H1 (cell line): Measurements from ENCODE around the gene CADM1. TPM values are rescaled to one million over a fixed set of nuclear protein-coding genes. Genes with fewer than 3 reads are reported as not detected.

Source experiments
- CTCF ChIA-PET: fragments of 300-600 bp; sonication (Branson Sonifier 250); formaldehyde crosslinking; loops from one replicate; lab custom pipeline; 2021; ENCODE audit not compliant: partially characterized antibody; lab: Charles Lee
- POLR2A ChIA-PET: fragments of 300-600 bp; sonication (Branson Sonifier 250); formaldehyde crosslinking; loops from one replicate; lab custom pipeline; 2021; ENCODE audit warnings: inconsistent platforms; ENCODE audit not compliant: partially characterized antibody; lab: Charles Lee
- DNase-seq, 2 experiments: peaks; one replicate each; pipeline versions ENCODE4 v3.0.0 to v3.0.0-alpha.2; 2010 to 2022; ENCODE audit warnings: low spot score in 2 of 2, low read depth in 1 of 2, mixed read lengths in 1 of 2
- FAIRE-seq: peaks from 2 replicates; lab custom pipeline; 2011; peaks lifted over from hg19 to GRCh38; lab: Jason Lieb, UNC
- H2AFZ ChIP-seq: 2 replicates; pipeline ENCODE4 v1.8.1; 2012; ENCODE audit warnings: low read length, inconsistent platforms
- H2AK5ac ChIP-seq: 2 replicates; pipeline ENCODE4 v1.6.1; 2013; ENCODE audit warnings: low read depth, low read length
- H2BK120ac ChIP-seq: replicated peaks from 2 replicates; pipeline ENCODE3; 2013; ENCODE audit warnings: low read depth, low read length, inconsistent platforms
- H2BK12ac ChIP-seq: 2 replicates; pipeline ENCODE4 v1.6.1; 2013; ENCODE audit warnings: low read depth, low read length
- H2BK15ac ChIP-seq: 2 replicates; pipeline ENCODE4 v1.6.1; 2013; ENCODE audit warnings: low read length
- H2BK20ac ChIP-seq: 2 replicates; pipeline ENCODE4 v1.6.1; 2013; ENCODE audit warnings: low read length
- H2BK5ac ChIP-seq: 2 replicates; pipeline ENCODE4 v1.6.1; 2013; ENCODE audit warnings: low read depth, low read length
- H3K14ac ChIP-seq: 2 replicates; pipeline ENCODE4 v1.6.1; 2013; ENCODE audit warnings: inconsistent platforms; ENCODE audit not compliant: insufficient read length
- H3K18ac ChIP-seq: 2 replicates; pipeline ENCODE4 v1.6.1; 2013; ENCODE audit warnings: low read length; ENCODE audit errors: extremely low read depth
- H3K23ac ChIP-seq: 2 replicates; pipeline ENCODE4 v1.6.1; 2013; ENCODE audit warnings: inconsistent platforms; ENCODE audit not compliant: insufficient read length
- H3K23me2 ChIP-seq: 2 replicates; pipeline ENCODE4 v1.6.1; 2013; ENCODE audit warnings: low read depth, low read length
- H3K27ac ChIP-seq: 2 replicates; pipeline ENCODE4 v1.6.1; 2011; ENCODE audit warnings: low read depth, low read length, inconsistent platforms
- H3K27me3 ChIP-seq, 4 experiments: replicated peaks in 1 of 4; 1 replicate in 1 of 4; 2 replicates in 3 of 4; pipeline versions ENCODE4 v1.6.1 to v1.8.1; 2011 to 2013; ENCODE audit warnings: low read length in 3 of 4, mild to moderate bottlenecking in 3 of 4, inconsistent platforms in 2 of 4, mixed read lengths in 2 of 4, moderate library complexity in 1 of 4; ENCODE audit not compliant: control insufficient read depth in 3 of 4, insufficient read depth in 3 of 4; ENCODE audit errors: extremely low read depth in 1 of 4
- H3K36me3 ChIP-seq, 4 experiments: 2 replicates each; pipeline versions ENCODE4 v1.6.1 to v1.8.1; 2011 to 2013; ENCODE audit warnings: mild to moderate bottlenecking in 4 of 4, low read length in 3 of 4, moderate library complexity in 2 of 4, control low read depth in 1 of 4, inconsistent platforms in 1 of 4; ENCODE audit not compliant: insufficient read depth in 4 of 4, control insufficient read depth in 2 of 4
- H3K4ac ChIP-seq: replicated peaks from 2 replicates; pipeline ENCODE3; 2013; ENCODE audit warnings: low read length, low read depth, mixed read lengths, inconsistent platforms; ENCODE audit not compliant: insufficient read length
- H3K4me1 ChIP-seq, 4 experiments: replicated peaks in 1 of 4; 1 replicate in 1 of 4; 2 replicates in 3 of 4; pipeline versions ENCODE4 v1.6.1 to v1.8.1; 2011 to 2013; ENCODE audit warnings: low read length in 3 of 4, inconsistent platforms in 2 of 4, mixed read lengths in 1 of 4; ENCODE audit not compliant: insufficient read depth in 4 of 4, control insufficient read depth in 3 of 4
- H3K4me2 ChIP-seq, 2 experiments: 2 replicates each; pipeline versions ENCODE4 v1.6.1 to v1.8.1; 2011 to 2013; ENCODE audit warnings: low read depth in 2 of 2, low read length in 2 of 2, control low read depth in 1 of 2, inconsistent platforms in 1 of 2, mild to moderate bottlenecking in 1 of 2; ENCODE audit not compliant: insufficient read depth in 1 of 2
- H3K4me3 ChIP-seq, 4 experiments: fragments of 200-600, 300-600 bp in 1 of 4; sonication (generic), shearing (Covaris generic), sonication (Bioruptor Twin) in 1 of 4; 2 replicates each; pipeline versions ENCODE4 v1.5.1 to v1.8.1; 2011 to 2016; ENCODE audit warnings: low read length in 4 of 4, low read depth in 3 of 4, control low read depth in 2 of 4, inconsistent platforms in 2 of 4, mild to moderate bottlenecking in 2 of 4, mixed read lengths in 1 of 4, moderate library complexity in 1 of 4; ENCODE audit not compliant: insufficient read depth in 2 of 4; ENCODE audit errors: extremely low read depth in 1 of 4
- H3K56ac ChIP-seq: replicated peaks from 2 replicates; pipeline ENCODE3; 2013; ENCODE audit warnings: low read depth, mild to moderate bottlenecking, mixed read lengths, low read length, inconsistent platforms; ENCODE audit not compliant: insufficient read length
- H3K79me1 ChIP-seq: 2 replicates; pipeline ENCODE4 v1.6.1; 2013; ENCODE audit warnings: low read depth, low read length, control low read depth
- H3K79me2 ChIP-seq, 2 experiments: 2 replicates each; pipeline versions ENCODE4 v1.6.1 to v1.8.1; 2012 to 2013; ENCODE audit warnings: low read length in 2 of 2, mild to moderate bottlenecking in 2 of 2, inconsistent platforms in 1 of 2; ENCODE audit not compliant: insufficient read depth in 2 of 2, control insufficient read depth in 1 of 2
- H3K9ac ChIP-seq, 4 experiments: replicated peaks in 1 of 4; 1 replicate in 1 of 4; 2 replicates in 3 of 4; pipeline versions ENCODE4 v1.6.1 to v1.8.1; 2011 to 2013; ENCODE audit warnings: low read depth in 3 of 4, low read length in 3 of 4, control low read depth in 2 of 4, mild to moderate bottlenecking in 2 of 4, moderate library complexity in 2 of 4, inconsistent platforms in 1 of 4; ENCODE audit errors: extremely low read depth in 1 of 4
- H3K9me3 ChIP-seq, 2 experiments: 2 replicates each; pipeline versions ENCODE4 v1.6.1 to v1.8.1; 2012 to 2013; ENCODE audit warnings: mild to moderate bottlenecking in 2 of 2, moderate library complexity in 2 of 2, control low read depth in 1 of 2, inconsistent platforms in 1 of 2, low read depth in 1 of 2, low read length in 1 of 2, mixed read lengths in 1 of 2; ENCODE audit not compliant: insufficient read depth in 2 of 2
- H4K20me1 ChIP-seq, 2 experiments: replicated peaks in 1 of 2; 2 replicates each; pipeline versions ENCODE3 to v1.8.1; 2011 to 2013; ENCODE audit warnings: inconsistent platforms in 2 of 2, low read length in 2 of 2, mild to moderate bottlenecking in 1 of 2; ENCODE audit not compliant: insufficient read depth in 2 of 2, control insufficient read depth in 1 of 2
- H4K5ac ChIP-seq: 2 replicates; pipeline ENCODE4 v1.6.1; 2013; ENCODE audit warnings: low read length, low read depth, mixed read lengths, inconsistent platforms; ENCODE audit not compliant: insufficient read length
- H4K8ac ChIP-seq: 2 replicates; pipeline ENCODE4 v1.8.0; 2013; ENCODE audit warnings: mild to moderate bottlenecking, moderate library complexity, low read length, inconsistent platforms; ENCODE audit not compliant: insufficient read depth; ENCODE audit errors: extremely low read depth
- H4K91ac ChIP-seq: replicated peaks from 2 replicates; pipeline ENCODE3; 2013; ENCODE audit warnings: low read length, mixed read lengths, inconsistent platforms; ENCODE audit not compliant: insufficient read length
- CREB1 ChIP-seq: IDR thresholded peaks from 2 replicates; pipeline ENCODE4 v1.6.1; 2012; ENCODE audit warnings: inconsistent platforms
- FOSL1 ChIP-seq: IDR thresholded peaks from 2 replicates; pipeline ENCODE4 v1.6.1; 2011; ENCODE audit warnings: mild to moderate bottlenecking, low read depth, low read length, moderate library complexity; ENCODE audit not compliant: insufficient read depth
- GABPA ChIP-seq: IDR thresholded peaks from 2 replicates; pipeline ENCODE4 v1.6.1; 2011; ENCODE audit warnings: mild to moderate bottlenecking, low read length, moderate library complexity, borderline replicate concordance; ENCODE audit not compliant: insufficient read depth
- JUN ChIP-seq: IDR thresholded peaks from 2 replicates; pipeline ENCODE4 v1.6.1; 2011; ENCODE audit warnings: low read depth, mild to moderate bottlenecking, improper control_type of control experiment, low read length
- MAFK ChIP-seq: IDR thresholded peaks from 2 replicates; pipeline ENCODE4 v1.6.1; 2012; ENCODE audit warnings: low read depth, mild to moderate bottlenecking, improper control_type of control experiment, low read length
- MAX ChIP-seq: IDR thresholded peaks from 2 replicates; pipeline ENCODE4 v1.6.1; 2012; ENCODE audit warnings: inconsistent platforms
- NANOG ChIP-seq: IDR thresholded peaks from 2 replicates; pipeline ENCODE4 v1.6.1; 2011; ENCODE audit warnings: low read length, low read depth, mild to moderate bottlenecking, inconsistent platforms; ENCODE audit not compliant: insufficient read depth, poor library complexity, severe bottlenecking
- PHF8 ChIP-seq: fragments of 200-600 bp; sonication (generic); conservative IDR thresholded peaks from 2 replicates; pipeline ENCODE4 v1.7.1; 2012; ENCODE audit warnings: low read depth, mild to moderate bottlenecking, inconsistent platforms, low read length, moderate library complexity
- RFX5 ChIP-seq: IDR thresholded peaks from 2 replicates; pipeline ENCODE4 v1.6.1; 2011; ENCODE audit warnings: low read depth, low read length, improper control_type of control experiment, borderline replicate concordance
- SIN3A ChIP-seq, 2 experiments: IDR thresholded peaks in 1 of 2; conservative IDR thresholded peaks in 1 of 2; 2 replicates each; pipeline ENCODE4 v1.6.1; 2011 to 2012; ENCODE audit warnings: low read length in 2 of 2, improper control_type of control experiment in 1 of 2, low read depth in 1 of 2, mild to moderate bottlenecking in 1 of 2
- SIRT6 ChIP-seq: IDR thresholded peaks from one replicate; pipeline ENCODE4 v1.7.1; 2012; ENCODE audit warnings: low read length, inconsistent platforms
- SIX5 ChIP-seq: IDR thresholded peaks from 2 replicates; pipeline ENCODE4 v1.6.1; 2011; ENCODE audit warnings: mild to moderate bottlenecking, low read depth, low read length
- whole genome bisulfite sequencing, 2 experiments: shearing (Covaris generic) in 1 of 2; methylation state at CpG; one replicate each; pipeline versions ENCODE4 v1.1.6 to v1.1.7; 2013 to 2015; ENCODE audit warnings: low lambda C conversion rate in 2 of 2, mixed read lengths in 2 of 2, inconsistent platforms in 1 of 2, low coverage in 1 of 2, missing lambda C conversion rate in 1 of 2; ENCODE audit not compliant: insufficient replicate concordance in 2 of 2, insufficient coverage in 1 of 2, insufficient read length in 1 of 2; ENCODE audit errors: extremely low coverage in 1 of 2, missing lambda C conversion rate in 1 of 2; 5-methylcytosine and 5-hydroxymethylcytosine counted together
- polyA plus RNA-seq, 7 experiments: library from polyadenylated mRNA; depleted of rRNA in 3 of 7; stranded (reverse) in 5 of 7; unstranded in 2 of 7; fragments of >200 nt in 5 of 7; fragments of 200-250 nt in 2 of 7; gene quantifications; 1 replicate in 5 of 7; 2 replicates in 1 of 7; 4 replicates in 1 of 7; pipeline versions ENCODE4 v1.2.1 to v1.2.3, GENCODE V29; 2011 to 2013; ENCODE audit warnings: missing spikeins in 2 of 7, mixed read lengths in 2 of 7
- total RNA-seq: library from RNA; stranded (reverse); fragmentation: NEBNext Ultra II Directional; extraction: Animal tissue kit (Norgen Biotek cat#: 25700); gene quantifications from 2 replicates; pipeline ENCODE4 v1.2.1, GENCODE V29; 2021

CADM1 gene
- total and polyA plus RNA-seq, 2 of the 8 experiments (the other 6 are each of a cell fraction or from before 2014, with no cell fraction given), result 8.3 to 25.3 TPM

- H2AFZ ChIP-seq, result no peak overlapping the region
- no peak overlapping the region for H3K56ac ChIP-seq
- FAIRE-seq, result no peak
- TF ChIP-seq FOSL1 (no peak), JUN (no peak), SIX5 (no peak), RFX5 (no peak), MAX (no peak), SIRT6 (no peak), GABPA (no peak), NANOG (no peak), SIN3A (conservative IDR thresholded peaks at IDR 0.05 in 1 of 2, IDR thresholded peaks at IDR 0.05 in 1 of 2; ENCODE audit: low read depth in 1 of 2, low read length in 2 of 2) (no peak), MAFK (no peak), CREB1 (no peak), PHF8 (no peak)
Observed at GRCh38 chr11:115317277-115318185, 186.7 kb downstream of the CADM1 start.

More at GRCh38 chr11:115317277-115318185, 186.7 kb downstream of the CADM1 start:
- Histone ChIP-seq H2BK15ac (no peak overlapping the region), H4K8ac (no peak overlapping the region), H3K23me2 (no peaks in the 10 kb centered on the region), H4K5ac (no peak overlapping the region), H3K79me2 (no peaks in the 10 kb centered on the region), H3K9me3 (no peaks in the 10 kb centered on the region), H3K4me1 (no peaks in the 10 kb centered on the region), H2BK5ac (no peak overlapping the region), H3K18ac (no peak overlapping the region), H3K4me2 (no peak overlapping the region), H3K4ac (no peak overlapping the region), H4K20me1 (no peaks in the 10 kb centered on the region), H3K14ac (no peak overlapping the region), H3K36me3 (no peaks in the 10 kb centered on the region), H2AK5ac (no peak overlapping the region), H4K91ac (no peak overlapping the region), H2BK20ac (no peak overlapping the region), H2BK120ac (no peak overlapping the region), H3K23ac (no peak overlapping the region), H3K4me3 (no peak overlapping the region), H3K79me1 (no peaks in the 10 kb centered on the region), H2BK12ac (no peak overlapping the region), H3K27me3 (no peaks in the 10 kb centered on the region; a peak in 1 of 7 replicates), H3K9ac (no peak overlapping the region), H3K27ac (no peak overlapping the region)
- 93% methylated on average over 6 of the region's 6 CpGs; no CpG with 5 or more reads in 1 of the 2 experiments for WGBS, 2 experiments
- DNase-seq, result no peak
- POLR2A ChIA-PET, result interaction anchor here (0.6 kb wide), 1 partner anchor 204 kb away, joined by 3 read pairs; no protein-coding TSS in a partner anchor
- CTCF ChIA-PET, result interaction anchor here (1.3 to 2.1 kb wide), 2 partner anchors 13 to 16 kb away, joined by 3 to 6 read pairs; no protein-coding TSS in a partner anchor
